Mesenchymal stem cell (in vitro differentiated cells and primary cell): ENCODE results near the gene SELENON.

Experiments used
- DNase-seq: peaks from one replicate; pipeline ENCODE4 v3.0.0-alpha.2; 2013
- H2AFZ ChIP-seq: one replicate; pipeline ENCODE4 v1.6.1; 2013; ENCODE audit warnings: low read depth, mild to moderate bottlenecking, control low read depth, inconsistent platforms, low read length, moderate library complexity
- H2AK5ac ChIP-seq: 2 replicates; pipeline ENCODE4 v1.6.1; 2013; ENCODE audit warnings: low read length, moderate library complexity, mild to moderate bottlenecking, inconsistent platforms; ENCODE audit not compliant: severe bottlenecking
- H2BK120ac ChIP-seq: one replicate; pipeline ENCODE4 v1.6.1; 2013; ENCODE audit warnings: low read depth, mild to moderate bottlenecking, inconsistent platforms, low read length, moderate library complexity
- H2BK12ac ChIP-seq, 2 experiments: one replicate each; pipeline ENCODE4 v1.6.1; 2013; ENCODE audit warnings: inconsistent platforms in 2 of 2, low read length in 2 of 2, mild to moderate bottlenecking in 2 of 2, moderate library complexity in 2 of 2, control low read depth in 1 of 2
- H2BK15ac ChIP-seq: one replicate; pipeline ENCODE4 v1.6.1; 2013; ENCODE audit warnings: mild to moderate bottlenecking, low read depth, inconsistent platforms; ENCODE audit not compliant: poor library complexity, severe bottlenecking
- H2BK5ac ChIP-seq: 2 replicates; pipeline ENCODE4 v1.6.1; 2013; ENCODE audit warnings: low read depth, mild to moderate bottlenecking, low read length, control low read depth, inconsistent platforms; ENCODE audit not compliant: poor library complexity, severe bottlenecking
- H3K14ac ChIP-seq, 2 experiments: one replicate each; pipeline ENCODE4 v1.6.1; 2013; ENCODE audit warnings: inconsistent platforms in 2 of 2, low read length in 2 of 2, control low read depth in 1 of 2, mild to moderate bottlenecking in 1 of 2, moderate library complexity in 1 of 2
- H3K18ac ChIP-seq, 2 experiments: one replicate each; pipeline ENCODE4 v1.6.1; 2013; ENCODE audit warnings: inconsistent platforms in 2 of 2, low read length in 2 of 2, control low read depth in 1 of 2, low read depth in 1 of 2, mild to moderate bottlenecking in 1 of 2
- H3K23ac ChIP-seq, 2 experiments: one replicate each; pipeline ENCODE4 v1.6.1; 2013; ENCODE audit warnings: inconsistent platforms in 2 of 2, low read length in 2 of 2, mild to moderate bottlenecking in 2 of 2, moderate library complexity in 2 of 2, control low read depth in 1 of 2
- H3K27ac ChIP-seq: 2 replicates; pipeline ENCODE4 v1.5.1; 2013; ENCODE audit warnings: mild to moderate bottlenecking, moderate library complexity, low read length, control low read depth, inconsistent platforms; ENCODE audit not compliant: poor library complexity, severe bottlenecking
- H3K27me3 ChIP-seq, 2 experiments: 2 replicates each; pipeline versions ENCODE4 v1.6.1 to v1.7.0; 2013; ENCODE audit warnings: low read length in 2 of 2, mild to moderate bottlenecking in 2 of 2, moderate library complexity in 2 of 2, control low read depth in 1 of 2, inconsistent platforms in 1 of 2; ENCODE audit not compliant: control insufficient read depth in 1 of 2, insufficient read depth in 1 of 2
- H3K36me3 ChIP-seq, 2 experiments: 2 replicates each; pipeline versions ENCODE4 v1.6.1 to v1.7.0; 2013; ENCODE audit warnings: low read length in 2 of 2, control low read depth in 1 of 2, inconsistent platforms in 1 of 2, low read depth in 1 of 2, mild to moderate bottlenecking in 1 of 2; ENCODE audit not compliant: insufficient read depth in 2 of 2, control insufficient read depth in 1 of 2
- H3K4ac ChIP-seq, 2 experiments: one replicate each; pipeline ENCODE4 v1.6.1; 2013; ENCODE audit warnings: inconsistent platforms in 2 of 2, low read length in 2 of 2, mild to moderate bottlenecking in 2 of 2, moderate library complexity in 2 of 2, control low read depth in 1 of 2, low read depth in 1 of 2
- H3K4me1 ChIP-seq: 2 replicates; pipeline ENCODE4 v1.6.1; 2013; ENCODE audit warnings: low read depth, low read length, control low read depth; ENCODE audit not compliant: control insufficient read depth, insufficient read depth
- H3K4me2 ChIP-seq: 2 replicates; pipeline ENCODE4 v1.6.1; 2013; ENCODE audit warnings: low read length, mild to moderate bottlenecking, inconsistent platforms; ENCODE audit not compliant: poor library complexity, severe bottlenecking
- H3K4me3 ChIP-seq, 2 experiments: 2 replicates each; pipeline versions ENCODE4 v1.5.1 to v1.7.0; 2013; ENCODE audit warnings: low read length in 2 of 2, mild to moderate bottlenecking in 2 of 2, control low read depth in 1 of 2, low read depth in 1 of 2; ENCODE audit not compliant: insufficient read depth in 1 of 2
- H3K79me1 ChIP-seq: replicated peaks from 2 replicates; pipeline ENCODE4 v1.6.1; 2013; ENCODE audit warnings: mild to moderate bottlenecking, control low read depth, low read length, inconsistent platforms; ENCODE audit not compliant: poor library complexity, severe bottlenecking
- H3K9ac ChIP-seq: 2 replicates; pipeline ENCODE4 v1.7.0; 2013; ENCODE audit warnings: mild to moderate bottlenecking, low read length, moderate library complexity
- H3K9me3 ChIP-seq: 2 replicates; pipeline ENCODE4 v1.7.0; 2013; ENCODE audit warnings: mild to moderate bottlenecking, low read length; ENCODE audit not compliant: control insufficient read depth
- H4K8ac ChIP-seq: one replicate; pipeline ENCODE4 v1.6.1; 2013; ENCODE audit warnings: inconsistent platforms, mild to moderate bottlenecking, low read length, moderate library complexity
- H4K91ac ChIP-seq: one replicate; pipeline ENCODE4 v1.6.1; 2013; ENCODE audit warnings: mild to moderate bottlenecking, low read length, inconsistent platforms
- WGBS: methylation state at CpG from one replicate; pipeline ENCODE4 v1.1.7; 2013; ENCODE audit warnings: mixed read lengths; 5-methylcytosine and 5-hydroxymethylcytosine counted together

Gene SELENON

GRCh38 chr1:25815208-25816111, 15.5 kb downstream of the SELENON start:
- no peak overlapping the region for H3K27ac ChIP-seq
- H3K9me3 ChIP-seq, result no peaks in the 10 kb centered on the region
- H2AK5ac ChIP-seq, result no peak overlapping the region
- no peak overlapping the region for H2BK120ac ChIP-seq
- H4K91ac ChIP-seq, result no peak overlapping the region
- H2BK5ac ChIP-seq, result no peak overlapping the region
- peaks cover 15% of the 10 kb centered on the region for H3K4me1 ChIP-seq
- H4K8ac ChIP-seq, result no peak overlapping the region
- H3K14ac ChIP-seq, result no peak overlapping the region
- H3K23ac ChIP-seq, result no peak overlapping the region
- no peaks in the 10 kb centered on the region for H3K27me3 ChIP-seq
- H3K36me3 ChIP-seq, result peaks cover 45 to 62% of the 10 kb centered on the region in 2 experiments
- no peak overlapping the region for H3K9ac ChIP-seq
- no peak overlapping the region for H2BK12ac ChIP-seq
- H3K18ac ChIP-seq, result no peak overlapping the region
- H2AFZ ChIP-seq, result no peak overlapping the region
- H3K4me3 ChIP-seq, result no peak overlapping the region
- WGBS, result 94% methylated on average over 22 of the region's 24 CpGs
- H3K79me1 ChIP-seq, result peaks cover 3% of the 10 kb centered on the region
- no peak for DNase-seq
- no peak overlapping the region for H3K4ac ChIP-seq
- H2BK15ac ChIP-seq, result no peak overlapping the region
- H3K4me2 ChIP-seq, result no peak overlapping the region

- Histone ChIP-seq H3K23ac (no peak overlapping the region), H3K4me2 (no peak overlapping the region), H3K18ac (no peak overlapping the region), H3K79me1 (peaks cover 3% of the 10 kb centered on the region), H3K27me3 (no peaks in the 10 kb centered on the region), H2BK15ac (no peak overlapping the region), H3K4ac (no peak overlapping the region), H3K14ac (no peak overlapping the region), H4K91ac (no peak overlapping the region), H2BK12ac (no peak overlapping the region), H2BK5ac (no peak overlapping the region), H3K9ac (no peak overlapping the region), H2AK5ac (no peak overlapping the region), H2BK120ac (no peak overlapping the region), H3K4me1 (peaks cover 15% of the 10 kb centered on the region), H2AFZ (no peak overlapping the region), H3K4me3 (peak overlapping the region in 1 of 2 experiments; percentile 12), H3K27ac (no peak overlapping the region), H4K8ac (no peak overlapping the region), H3K9me3 (no peaks in the 10 kb centered on the region), H3K36me3 (peaks cover 41 to 55% of the 10 kb centered on the region in 2 experiments)
- DNase-seq, result no peak
- 96% methylated on average over 12 of the region's 15 CpGs for WGBS
These were observed 16.2 kb downstream of the SELENON start for GRCh38 chr1:25816112-25816718.

- Histone ChIP-seq H3K36me3 (peaks cover 35 to 37% of the 10 kb centered on the region in 2 experiments), H3K18ac (no peak overlapping the region), H3K79me1 (peaks cover 8% of the 10 kb centered on the region), H2BK120ac (no peak overlapping the region), H3K9me3 (no peaks in the 10 kb centered on the region), H3K4ac (no peak overlapping the region), H2AFZ (no peak overlapping the region), H4K91ac (peak overlapping the region; percentile 64), H4K8ac (peak overlapping the region; percentile 8), H3K27me3 (no peaks in the 10 kb centered on the region), H2AK5ac (no peak overlapping the region), H3K4me2 (no peak overlapping the region), H2BK12ac (no peak overlapping the region), H3K4me1 (peaks cover 24% of the 10 kb centered on the region), H3K23ac (no peak overlapping the region), H2BK5ac (no peak overlapping the region), H3K9ac (peak overlapping the region; percentile 96), H2BK15ac (no peak overlapping the region), H3K14ac (no peak overlapping the region), H3K4me3 (no peak overlapping the region), H3K27ac (no peak overlapping the region)
- no peak for DNase-seq
- 49% methylated on average over 6 of the region's 8 CpGs for WGBS
These were observed 18.0 kb downstream of the SELENON start for GRCh38 chr1:25817840-25818501.

GRCh38 chr1:25818569-25818968, 18.6 kb downstream of the SELENON start:
- H3K4ac ChIP-seq, result peak overlapping the region; percentile 8 to 20
- no peak overlapping the region for H3K23ac ChIP-seq

More at GRCh38 chr1:25818569-25818968, 18.6 kb downstream of the SELENON start:
- Histone ChIP-seq H4K91ac (no peak overlapping the region), H2BK15ac (no peak overlapping the region), H2AFZ (no peak overlapping the region), H2BK12ac (peak overlapping the region; percentile 52 to 61), H3K14ac (no peak overlapping the region), H4K8ac (peak overlapping the region; percentile 71), H3K4me3 (peak overlapping the region in 1 of 2 experiments; percentile 97), H2BK5ac (no peak overlapping the region), H3K36me3 (peaks cover 33 to 38% of the 10 kb centered on the region in 2 experiments), H3K4me2 (peak overlapping the region; percentile 81), H2AK5ac (peak overlapping the region; percentile 67), H3K18ac (peak overlapping the region; percentile 6 to 80), H3K4me1 (peaks cover 24% of the 10 kb centered on the region), H2BK120ac (peak overlapping the region; percentile 27), H3K9me3 (no peaks in the 10 kb centered on the region), H3K27me3 (no peaks in the 10 kb centered on the region), H3K27ac (peak overlapping the region; percentile 78), H3K9ac (peak overlapping the region; percentile 96), H3K79me1 (peaks cover 14% of the 10 kb centered on the region)
- 85% methylated on average over 6 of the region's 6 CpGs for WGBS
- no peak for DNase-seq
